GM12872 (cell line): ENCODE measurements around the gene MFSD6.

Source experiments
- CTCF ChIP-seq: IDR thresholded peaks from 3 replicates; pipeline ENCODE4 v1.5.1; 2011; ENCODE audit warnings: low read depth, mild to moderate bottlenecking, low read length, moderate library complexity; ENCODE audit not compliant: insufficient read depth

The MFSD6 gene

GRCh38 chr2:190415794-190416775, 7.9 kb downstream of the MFSD6 start:
- TF ChIP-seq CTCF, result no peak

- no peak for TF ChIP-seq CTCF
These were observed 9.1 kb downstream of the MFSD6 start for GRCh38 chr2:190417045-190417842.

- TF ChIP-seq CTCF, result no peak
These were observed 10.6 kb downstream of the MFSD6 start for GRCh38 chr2:190418727-190419126.

GRCh38 chr2:190420801-190421200, 12.6 kb downstream of the MFSD6 start:
- no peak for TF ChIP-seq CTCF

- no peak for TF ChIP-seq CTCF
These were observed 17.2 kb downstream of the MFSD6 start for GRCh38 chr2:190425221-190425866.

- TF ChIP-seq CTCF, result no peak
These were observed 17.9 kb downstream of the MFSD6 start for GRCh38 chr2:190425883-190426658.
